ENCODE results near the gene POLG2.
A peak's percentile ranks its signal among the peaks of the same experiment; 100 is the strongest.
"Not testable (repeated sequence)": the region's sequence is repeated elsewhere in the genome, so short reads cannot be mapped to it uniquely, and the experiment has no call there.

POLG2 gene

GRCh38 chr17:64506201-64506575 lies 9.3 kb upstream of the POLG2 start, which contains the start of gene DDX5:
TSS of gene DDX5 (minus strand) at chr17:64506289. CDS start at chr17:64506119, 170 bp downstream.
- peak within 1 kb of the TSS; percentile 100 for H3K4me3 ChIP-seq (ENCODE audit: low read depth, low read length)

- H3K4me3 ChIP-seq (ENCODE audit: low read depth, low read length): peak overlapping the region; percentile 100
These were observed 8.7 kb upstream of the POLG2 start for GRCh38 chr17:64505340-64506200.

DNA sequence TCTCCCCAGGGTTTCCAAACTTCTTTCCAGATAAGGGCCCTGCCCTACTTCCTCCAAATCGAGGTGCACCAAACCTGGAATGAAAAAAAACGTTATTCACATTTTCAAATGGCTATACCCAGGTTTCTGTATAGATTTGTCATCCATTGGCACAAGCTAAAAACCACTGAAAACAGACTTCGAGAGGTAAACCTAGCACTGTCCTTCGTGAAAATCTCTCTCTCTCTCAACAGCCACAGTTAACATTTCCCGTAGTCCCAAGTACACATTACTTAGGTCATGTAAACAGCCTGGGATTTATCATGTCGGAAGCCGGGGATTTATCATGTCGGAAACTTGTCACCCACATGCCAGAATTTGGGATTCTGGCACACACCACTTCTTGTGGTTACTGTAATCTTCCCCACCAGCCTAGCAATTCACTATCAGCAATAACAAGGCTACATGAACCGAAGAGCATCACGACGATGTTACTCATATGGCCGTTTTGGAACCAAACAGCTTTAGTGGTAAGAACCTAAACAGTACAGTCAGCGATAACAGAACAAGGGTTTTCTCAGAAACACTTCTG lies 8.0 kb upstream of the POLG2 start:
- H3K4me3 ChIP-seq (ENCODE audit: low read depth, low read length): peak overlapping the region; percentile 100

DNA sequence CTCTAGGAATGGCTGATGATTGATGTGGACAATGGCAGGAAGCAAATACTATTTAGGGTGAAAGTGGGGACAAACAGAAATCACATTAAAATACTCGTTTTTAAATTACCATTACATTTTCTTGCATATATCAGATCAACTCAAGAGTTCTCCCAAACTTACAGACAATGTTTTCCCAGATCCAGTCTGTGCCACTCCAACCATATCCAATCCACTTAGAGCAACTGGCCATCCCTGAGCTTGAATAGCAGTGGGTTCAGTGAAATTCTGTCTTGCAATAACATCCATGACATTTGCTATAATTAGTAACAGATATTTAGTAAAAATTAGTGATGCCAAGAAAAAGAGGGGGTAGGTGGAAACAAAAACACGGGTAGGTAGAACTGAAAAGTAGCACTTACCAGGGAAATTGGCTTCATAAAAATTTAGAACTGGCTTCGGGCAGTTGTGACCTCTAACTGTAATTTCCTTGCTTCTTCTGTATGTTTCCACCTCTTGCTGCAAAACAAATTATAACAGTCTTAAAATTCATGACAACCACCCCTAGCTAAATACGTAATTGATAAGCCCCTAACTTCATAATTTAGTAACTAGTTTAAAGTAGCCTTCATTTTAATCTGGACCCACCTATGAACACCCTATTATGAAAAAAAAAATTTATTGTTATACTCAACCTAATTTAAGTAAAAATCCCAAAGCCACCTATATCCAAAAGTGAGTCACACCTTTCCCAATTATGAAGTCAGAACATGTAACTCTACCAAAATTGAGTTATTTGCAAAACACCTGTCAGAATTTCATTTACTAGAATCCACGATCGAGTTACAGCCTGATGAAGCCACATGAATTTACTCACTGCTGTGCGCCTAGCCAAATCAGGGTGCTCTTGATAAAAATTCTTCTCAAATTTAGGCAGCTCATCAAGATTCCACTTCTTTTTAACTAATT lies 7.2 kb upstream of the POLG2 start:
- peak overlapping the region; percentile 100 for H3K4me3 ChIP-seq (ENCODE audit: low read depth, low read length)

DNA sequence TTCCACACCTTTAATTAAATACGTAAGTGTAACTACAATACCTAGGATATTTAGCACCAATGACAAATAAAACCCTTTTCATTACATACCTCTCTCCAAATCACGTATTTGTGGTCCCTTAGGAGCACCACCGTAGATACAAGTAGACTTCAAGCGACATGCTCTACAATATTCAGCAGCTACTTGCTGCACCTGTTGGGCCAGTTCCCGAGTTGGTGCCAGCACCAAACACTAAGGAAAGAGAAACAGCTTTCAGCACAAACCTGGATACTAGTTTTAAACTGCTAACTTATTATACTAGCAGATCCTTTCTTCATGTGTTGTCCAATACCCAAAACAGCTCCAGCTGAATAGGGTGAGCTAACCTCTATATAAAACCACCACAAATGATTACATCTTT lies 6.5 kb upstream of the POLG2 start:
- H3K4me3 ChIP-seq (ENCODE audit: low read depth, low read length): no peak overlapping the region

DNA sequence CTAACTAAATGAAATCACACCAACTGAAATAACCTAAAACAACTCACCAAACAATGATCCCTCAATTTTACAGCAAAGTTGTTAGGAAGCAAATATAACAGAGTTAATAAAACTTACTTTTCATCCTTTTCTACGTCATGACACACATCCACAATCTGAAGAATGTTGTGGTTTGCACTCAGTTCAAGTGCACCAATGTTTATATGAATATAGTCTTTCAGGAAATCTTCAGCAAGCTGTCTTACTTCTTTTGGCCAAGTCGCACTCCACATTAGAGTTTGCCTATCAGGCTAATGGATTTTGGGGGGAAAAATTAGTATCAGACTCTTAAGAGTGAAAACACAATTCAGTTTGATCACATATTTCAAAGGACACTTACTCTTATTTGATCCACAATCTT lies 6.0 kb upstream of the POLG2 start:
- H3K4me3 ChIP-seq (ENCODE audit: low read depth, low read length): no peak overlapping the region

- no peak overlapping the region for H3K4me3 ChIP-seq (ENCODE audit: low read depth, low read length)
These were observed 5.2 kb upstream of the POLG2 start for GRCh38 chr17:64502021-64502420.

GRCh38 chr17:64500862-64501765 lies 4.3 kb upstream of the POLG2 start:
- H3K4me3 ChIP-seq (ENCODE audit: low read depth, low read length): no peak overlapping the region

DNA sequence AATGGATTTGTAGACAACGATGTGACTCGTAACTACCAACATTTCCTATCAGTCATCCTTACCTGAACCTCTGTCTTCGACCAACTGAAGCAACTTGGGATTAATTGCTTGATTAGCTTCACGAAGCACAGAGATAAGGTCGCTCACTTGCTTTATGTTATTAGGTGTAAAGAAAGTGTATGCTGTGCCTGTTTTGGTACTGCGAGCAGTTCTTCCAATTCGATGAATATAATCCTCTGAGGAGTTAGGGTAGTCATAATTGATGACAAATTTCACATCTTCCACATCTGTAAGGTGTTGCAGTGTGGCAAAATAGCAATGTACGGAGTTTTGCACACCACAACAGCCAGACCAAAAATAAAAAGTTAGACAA lies 3.6 kb upstream of the POLG2 start:
- H3K4me3 ChIP-seq (ENCODE audit: low read depth, low read length): no peak overlapping the region

GRCh38 chr17:64499805-64500486 lies 3.1 kb upstream of the POLG2 start:
- no peak overlapping the region for H3K4me3 ChIP-seq (ENCODE audit: low read depth, low read length)

- H3K4me3 ChIP-seq (ENCODE audit: low read depth, low read length): no peak overlapping the region
These were observed 1.7 kb upstream of the POLG2 start for GRCh38 chr17:64498308-64499203.

DNA sequence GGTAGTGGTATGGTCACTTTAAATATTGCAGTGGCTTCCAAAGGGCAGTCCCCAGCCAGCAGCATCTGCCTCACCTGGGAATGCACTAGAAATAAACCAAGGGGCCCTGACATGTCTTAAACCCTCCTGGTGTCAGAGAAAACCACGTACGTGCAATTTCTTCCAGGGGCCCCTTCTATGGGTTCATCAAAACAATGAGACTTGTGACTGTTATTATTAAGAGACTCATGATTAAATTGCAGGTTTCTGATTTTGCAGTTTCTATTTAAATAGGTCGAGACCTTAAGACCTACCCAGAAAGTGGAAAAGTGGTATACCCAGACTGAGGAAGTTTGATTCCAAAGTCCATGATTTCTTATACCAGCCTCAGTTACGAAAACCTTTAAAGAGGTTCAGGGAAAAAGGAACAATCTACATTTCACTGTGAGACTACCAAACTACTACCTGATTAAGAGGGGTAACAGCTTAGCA lies 746 bp upstream of the POLG2 start:
- H3K4me3 ChIP-seq (ENCODE audit: low read depth, low read length): peak overlapping the region; percentile 66

DNA sequence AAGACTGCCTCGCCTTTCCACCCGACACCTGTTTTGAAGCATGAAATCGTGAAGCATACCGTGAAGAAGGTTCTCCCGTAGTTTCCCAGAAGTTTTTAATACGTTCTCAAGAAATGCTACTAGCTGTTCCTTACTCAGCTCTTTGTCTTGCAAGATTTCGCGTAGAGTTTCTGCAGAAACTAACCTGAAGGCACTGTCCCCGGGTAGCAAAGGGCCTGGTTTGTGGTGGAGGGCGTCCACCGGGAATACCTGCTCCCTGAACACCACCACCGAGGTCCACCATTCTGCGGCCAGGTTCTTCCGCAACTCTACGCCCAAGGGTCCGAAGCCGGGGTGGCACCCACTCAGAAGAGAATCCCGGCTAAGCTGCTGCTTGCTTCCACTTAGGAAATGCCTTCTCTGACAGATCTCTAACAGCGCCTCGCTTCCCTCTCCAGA lies 487 bp downstream of the POLG2 start:
- H3K4me3 ChIP-seq (ENCODE audit: low read depth, low read length): peak overlapping the region; percentile 66

DNA sequence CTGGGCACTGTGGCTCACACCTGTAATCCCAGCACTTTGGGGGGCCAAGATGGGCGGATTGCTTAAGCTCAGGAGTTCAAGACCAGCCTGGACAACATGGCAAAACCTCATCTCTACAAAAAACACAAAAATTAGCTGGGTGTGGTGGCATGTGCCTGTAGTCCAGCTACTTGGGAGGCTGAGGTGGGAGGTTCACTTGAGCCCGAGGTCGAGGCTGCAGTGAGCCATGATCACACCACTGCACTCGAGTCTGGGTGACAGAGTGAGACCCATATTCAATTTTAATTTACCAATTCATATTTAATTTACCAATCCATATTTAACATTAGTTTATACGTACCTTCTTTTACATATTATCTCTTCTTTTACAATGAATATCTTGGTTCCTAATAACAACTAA lies 1.6 kb downstream of the POLG2 start:
- not testable (repeated sequence) for H3K4me3 ChIP-seq (ENCODE audit: low read depth, low read length)

GRCh38 chr17:64494121-64494520 lies 2.7 kb downstream of the POLG2 start:
- H3K4me3 ChIP-seq (ENCODE audit: low read depth, low read length): no peak overlapping the region

GRCh38 chr17:64492481-64493109 lies 4.3 kb downstream of the POLG2 start:
- H3K4me3 ChIP-seq (ENCODE audit: low read depth, low read length): no peak overlapping the region

DNA sequence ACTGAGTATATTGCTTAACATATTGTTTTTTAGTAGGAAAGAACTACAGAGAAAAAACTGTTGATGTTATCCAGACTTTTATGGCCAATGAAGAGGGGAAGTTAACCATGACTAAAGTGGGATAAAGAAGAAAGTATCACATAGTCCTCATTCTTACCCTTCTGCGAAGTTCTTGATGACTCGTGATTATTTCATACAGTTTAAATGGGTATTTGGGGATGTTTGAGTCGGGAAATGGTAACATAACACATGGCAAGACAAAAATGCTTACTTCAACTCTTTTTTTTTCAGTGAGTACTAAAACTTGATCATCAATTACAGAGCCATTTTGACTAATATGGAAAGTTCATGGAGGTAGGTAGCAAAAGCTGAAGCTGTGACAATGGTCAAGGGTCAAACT lies 4.9 kb downstream of the POLG2 start:
- H3K4me3 ChIP-seq (ENCODE audit: low read depth, low read length): no peak overlapping the region
